Inflammatory macrophage treated with lipopolysaccharide for 1 hour (primary cell): ENCODE data around the gene LPP.
A peak's percentile ranks its signal among the peaks of the same experiment; 100 is the strongest.

Experiments
- DNase-seq, 2 donors: peaks; one replicate each; pipeline ENCODE4 v3.0.0-alpha.2; 2020 to 2022

Gene LPP

GRCh38 chr3:188453431-188454384 is 299.8 kb downstream of the LPP start:
- DNase-seq: no peak

DNA sequence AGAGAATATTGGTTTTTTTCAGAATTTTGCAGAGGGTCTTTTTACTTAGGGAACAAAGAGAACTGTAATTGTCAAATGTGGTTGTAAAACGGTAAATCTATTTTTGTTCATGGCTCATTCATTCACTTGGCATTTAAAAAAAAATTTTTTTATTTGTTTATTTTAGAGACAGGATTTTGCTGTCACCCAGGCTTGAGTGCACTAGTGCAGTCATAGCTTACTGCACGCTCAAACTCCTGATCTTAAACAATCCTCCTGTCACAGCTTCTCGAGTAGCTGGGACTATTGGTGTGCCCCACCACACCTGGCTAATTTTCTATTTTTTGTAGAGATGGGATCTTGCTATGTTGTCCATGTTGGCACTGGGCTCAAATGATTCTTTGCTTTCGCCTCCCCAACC is 301.8 kb downstream of the LPP start:
- no peak for DNase-seq

DNA sequence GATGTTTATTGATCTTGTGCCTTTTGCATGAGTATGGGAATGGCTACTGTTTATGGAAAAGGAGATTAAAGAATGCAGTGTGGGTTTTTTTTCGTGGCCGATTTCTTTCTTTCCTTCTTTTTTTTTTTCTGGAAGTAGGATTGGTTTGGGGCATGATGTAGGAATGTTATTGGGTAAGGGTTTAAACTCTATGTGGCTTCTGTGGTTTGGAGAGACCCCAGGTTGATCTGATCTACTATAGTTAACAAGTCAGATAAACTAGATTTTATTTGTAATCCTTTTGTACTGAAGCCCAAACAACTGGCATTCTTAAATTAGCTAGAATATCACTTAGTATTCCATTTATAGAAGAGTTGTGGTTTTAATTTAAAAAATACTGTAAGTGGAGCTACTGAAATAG is 304.8 kb downstream of the LPP start:
- DNase-seq: no peak

GRCh38 chr3:188465311-188465710 is 311.4 kb downstream of the LPP start:
- no peak for DNase-seq

- DNase-seq: no peak
Observed at GRCh38 chr3:188468196-188468595, 314.2 kb downstream of the LPP start.

DNA sequence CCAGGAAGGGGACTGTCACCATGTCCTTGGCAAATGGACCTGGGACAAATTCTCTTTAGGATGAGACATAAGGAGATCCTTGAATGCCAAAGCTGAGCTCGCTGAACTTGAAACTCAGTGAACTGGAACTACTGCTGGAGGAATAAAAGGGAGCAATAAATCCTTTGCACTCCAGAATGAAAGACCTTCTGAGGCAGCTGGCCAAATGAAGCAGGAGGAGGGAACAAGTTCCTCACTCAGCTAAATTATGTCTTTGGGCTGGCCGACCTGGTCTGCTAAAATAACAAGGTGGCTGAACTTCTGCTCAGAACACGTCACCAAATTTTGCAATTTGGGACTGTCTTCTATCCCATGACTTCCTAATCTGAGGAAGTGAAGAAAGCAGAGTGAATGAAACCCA is 314.7 kb downstream of the LPP start:
- peak; percentile 80 to 90 for DNase-seq

- no peak for DNase-seq
Observed at GRCh38 chr3:188469228-188469885, 315.4 kb downstream of the LPP start.

- no peak for DNase-seq
Observed at GRCh38 chr3:188470508-188471130, 316.7 kb downstream of the LPP start.

- no peak for DNase-seq
Observed at GRCh38 chr3:188471723-188472122, 317.8 kb downstream of the LPP start.

DNA sequence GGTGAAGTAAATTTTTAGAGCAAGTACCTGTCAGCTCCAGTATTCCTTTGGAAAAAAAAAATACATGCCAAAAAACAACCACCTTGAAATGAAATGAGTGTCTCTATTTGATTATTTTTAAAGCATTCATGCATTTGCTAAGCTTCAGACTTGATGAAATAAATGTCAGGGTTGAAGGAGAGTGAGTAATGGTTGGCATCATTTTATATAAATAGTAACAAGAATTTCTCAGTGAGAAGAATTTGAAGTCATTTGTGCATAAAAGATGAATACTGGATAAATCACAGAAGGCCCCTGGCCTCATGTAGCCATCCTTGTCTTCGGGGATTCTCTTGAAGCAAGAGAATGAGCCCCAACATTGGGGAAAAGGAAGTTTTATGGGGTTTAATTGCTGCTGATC is 318.4 kb downstream of the LPP start:
- DNase-seq: no peak

DNA sequence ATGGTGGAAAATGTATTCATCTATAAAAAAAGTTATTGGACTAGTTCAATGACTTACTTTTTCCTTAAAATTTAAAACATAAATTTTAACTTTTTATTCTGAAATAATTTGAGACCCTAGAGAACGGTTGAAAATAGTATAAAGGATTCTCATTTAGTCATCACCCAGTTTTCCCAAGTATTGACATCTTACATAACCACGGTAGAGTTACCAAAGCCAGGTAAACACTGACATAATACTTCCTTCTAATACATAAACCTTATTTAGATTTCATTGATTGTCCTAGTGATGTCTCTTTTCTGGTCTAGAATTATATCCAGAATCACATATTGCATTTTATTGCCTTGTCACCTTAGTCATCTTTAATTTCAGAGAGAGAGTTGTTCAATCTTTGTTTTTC is 319.1 kb downstream of the LPP start:
- no peak for DNase-seq

DNA sequence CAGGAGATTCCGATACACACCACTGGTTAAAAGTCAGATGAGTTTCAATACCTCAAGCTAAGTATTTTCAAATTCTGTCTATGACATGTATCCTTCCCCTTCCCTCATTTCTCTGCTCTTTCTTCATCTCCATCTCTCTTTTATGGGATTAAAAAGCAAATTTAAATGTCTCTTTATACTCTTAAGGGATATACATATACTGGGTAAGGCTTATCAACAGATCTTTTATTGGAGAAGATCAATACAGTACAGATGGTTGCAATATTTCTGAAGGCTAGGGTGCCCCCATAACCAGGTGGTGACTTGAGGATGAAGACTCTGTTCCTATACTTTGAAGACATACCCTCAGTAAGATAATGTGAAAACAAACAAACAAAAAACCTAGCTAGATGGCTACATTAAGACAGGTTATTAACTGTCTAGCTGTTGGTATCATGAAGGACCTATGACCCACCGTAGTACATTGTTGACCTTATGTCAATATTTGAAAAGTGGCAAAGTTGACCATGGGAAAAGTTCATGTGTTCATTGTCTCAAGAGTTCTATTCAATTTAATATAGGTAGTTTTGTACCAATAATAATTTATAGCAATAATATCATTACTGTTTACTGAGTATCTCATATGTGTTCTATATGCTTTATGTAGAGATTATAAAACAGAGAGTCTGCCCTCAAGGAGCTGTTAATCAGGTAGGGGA is 319.8 kb downstream of the LPP start:
- no peak for DNase-seq

- DNase-seq: no peak
Observed at GRCh38 chr3:188476935-188477334, 323.0 kb downstream of the LPP start.

GRCh38 chr3:188480011-188480410 is 326.1 kb downstream of the LPP start:
- DNase-seq: no peak

DNA sequence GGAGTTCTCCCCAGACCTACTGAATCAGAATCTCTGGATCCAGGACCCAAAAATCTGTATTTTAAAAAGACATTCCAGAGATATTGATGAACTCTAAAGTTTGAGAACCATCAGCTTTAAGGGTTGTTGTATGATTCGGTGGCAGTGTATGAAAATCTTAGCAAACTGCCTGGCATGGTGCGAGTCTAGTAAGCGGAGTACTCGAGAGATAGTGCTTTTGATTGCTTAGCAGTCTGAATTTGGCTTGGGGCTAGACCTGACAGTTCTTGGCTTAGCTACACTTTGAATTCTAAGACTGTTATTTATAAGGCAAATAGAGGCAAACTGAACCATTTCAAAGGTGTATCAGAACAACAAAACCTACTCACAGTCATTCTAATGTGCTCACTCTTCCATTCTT is 329.0 kb downstream of the LPP start:
- DNase-seq: no peak

DNA sequence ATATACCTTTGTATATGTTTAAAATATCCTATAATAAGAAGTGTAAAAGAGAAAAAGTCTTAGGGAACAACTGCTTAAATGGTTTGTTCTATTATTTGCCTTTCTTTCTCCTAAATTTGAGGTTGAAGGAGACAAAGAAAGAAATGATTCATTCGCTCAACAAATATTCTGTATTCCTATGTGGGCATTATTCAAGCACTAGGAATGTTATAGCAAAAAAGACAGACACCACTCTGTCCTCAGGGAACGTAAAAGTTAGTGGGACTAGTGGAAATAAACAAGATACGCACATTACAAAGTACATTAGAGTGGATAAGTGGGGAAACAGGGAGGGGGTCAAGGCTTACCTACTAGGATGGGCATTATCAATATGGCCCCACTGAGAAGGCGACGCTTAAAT is 332.2 kb downstream of the LPP start:
- DNase-seq: no peak

DNA sequence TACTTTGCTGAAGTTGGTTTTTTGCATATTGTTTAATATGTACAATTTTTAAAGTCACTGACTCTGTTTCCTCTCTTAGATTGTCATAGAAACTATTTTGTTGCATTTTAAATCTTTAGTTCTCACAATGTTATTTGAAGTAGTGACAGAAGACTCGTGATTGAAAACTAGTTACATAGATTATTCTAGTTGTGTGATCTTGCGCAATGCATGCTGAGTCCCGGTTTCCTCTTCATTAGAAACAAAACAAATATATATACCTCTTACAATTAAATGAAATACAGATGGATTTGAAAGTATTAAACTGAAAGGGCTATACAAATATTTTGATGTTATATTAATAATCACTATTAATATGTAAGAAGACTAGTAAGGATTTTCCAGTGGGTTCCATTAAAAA is 333.0 kb downstream of the LPP start:
- no peak for DNase-seq

DNA sequence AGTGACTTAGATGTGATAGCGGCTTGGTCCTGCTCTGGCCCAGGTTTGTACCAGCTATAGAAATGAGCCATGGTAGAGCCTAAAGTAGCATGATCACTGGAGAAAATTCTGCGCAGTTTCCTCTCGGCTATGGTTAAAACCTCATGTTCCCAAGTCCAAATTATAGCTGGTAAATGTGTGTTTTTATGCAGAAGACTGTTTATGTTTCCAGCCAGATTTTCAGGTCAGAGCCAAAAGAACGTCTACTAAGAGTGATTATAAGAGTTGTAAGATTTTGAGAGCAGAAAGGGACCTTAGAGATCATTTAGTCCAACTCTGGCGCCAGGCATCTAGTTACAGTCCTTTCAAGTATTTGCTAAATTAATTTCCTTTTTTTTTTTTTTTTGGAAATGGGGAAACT is 333.7 kb downstream of the LPP start:
- DNase-seq: no peak

DNA sequence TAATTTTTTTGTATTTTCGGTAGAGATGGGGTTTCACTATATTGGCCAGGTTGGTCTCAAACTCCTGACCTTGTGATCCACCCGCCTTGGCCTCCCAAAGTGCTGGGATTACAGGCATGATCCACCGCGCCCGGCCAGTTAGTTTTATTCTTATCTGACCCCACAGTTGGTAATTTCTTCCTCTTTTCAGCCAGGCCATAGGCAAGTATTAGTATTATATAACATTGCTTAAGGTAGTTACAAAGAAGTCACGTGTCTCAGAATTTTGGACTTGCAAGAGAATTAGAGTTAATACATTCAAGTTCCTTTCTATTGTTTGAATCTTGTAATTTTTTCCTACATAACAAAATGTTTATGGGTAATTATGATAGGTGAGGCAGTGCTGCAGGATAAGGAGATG is 334.8 kb downstream of the LPP start:
- DNase-seq: no peak

GRCh38 chr3:188489639-188490405 is 335.9 kb downstream of the LPP start:
- DNase-seq: peak; percentile 14 to 33

DNA sequence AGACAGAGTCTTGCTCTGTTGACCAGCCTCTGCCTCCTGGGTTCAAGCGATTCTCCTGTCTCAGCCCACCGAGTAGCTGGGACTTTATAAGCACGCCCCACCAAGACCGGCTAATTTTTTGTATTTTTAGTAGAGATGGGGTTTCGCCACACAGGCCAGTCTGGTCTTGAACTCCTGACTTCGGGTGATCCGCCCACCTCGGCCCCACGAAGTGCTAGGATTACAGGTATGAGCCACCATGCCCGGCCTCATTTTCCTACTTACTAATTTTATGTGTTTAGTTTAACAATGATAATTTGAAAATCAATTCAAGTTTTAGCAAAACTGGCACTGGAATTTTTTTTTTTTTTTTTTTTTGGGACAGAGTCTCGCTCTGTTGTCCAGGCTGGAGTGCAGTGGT is 336.5 kb downstream of the LPP start:
- no peak for DNase-seq

DNA sequence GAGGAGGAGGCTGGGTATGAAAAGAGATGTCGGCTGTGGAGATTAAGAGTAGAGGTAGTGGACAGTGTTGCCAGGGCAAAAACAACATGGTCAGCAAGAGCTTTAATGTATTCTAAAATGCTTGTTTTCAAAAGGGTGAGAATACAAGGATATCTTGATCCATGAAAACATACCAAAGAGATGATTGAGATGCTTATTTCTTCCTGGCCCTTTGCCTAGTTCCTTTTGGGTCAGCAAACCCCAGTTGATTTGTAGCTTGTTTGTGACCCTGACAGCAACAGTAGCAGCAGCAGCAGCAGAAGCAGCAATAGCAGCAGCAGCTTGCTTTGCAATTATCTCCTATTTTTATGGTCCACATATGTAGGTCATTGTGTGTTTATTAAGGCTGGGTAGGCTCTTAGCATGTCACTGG is 337.3 kb downstream of the LPP start:
- no peak for DNase-seq

DNA sequence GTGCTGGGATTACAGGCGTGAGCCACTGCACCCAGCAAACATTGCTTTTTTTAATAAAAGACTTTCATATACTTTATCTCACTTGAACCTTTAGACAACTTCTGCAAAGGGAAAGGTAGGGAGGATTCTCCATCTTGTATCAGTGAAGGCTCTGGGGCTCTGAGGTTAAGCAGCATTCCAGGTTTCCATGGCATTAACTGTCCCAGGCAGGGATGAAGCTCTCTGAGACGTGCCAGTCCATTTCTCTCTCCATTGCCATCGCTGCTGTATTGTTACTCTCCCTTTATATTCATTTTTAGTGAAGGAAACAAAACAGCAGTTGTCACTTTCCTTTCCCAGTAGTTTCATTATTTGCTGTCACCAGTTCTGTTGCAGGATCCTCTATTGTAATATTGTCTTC is 342.4 kb downstream of the LPP start:
- no peak for DNase-seq
